Fibroblast of mammary gland (primary cell): Measurements from ENCODE around the gene CAMK2D.

Experiments
- DNase-seq: peaks from one replicate; pipeline ENCODE4 v3.0.0-alpha.2; 2010; ENCODE audit warnings: low read depth
- H3K4me3 ChIP-seq: 2 replicates; pipeline ENCODE4 v1.5.1; 2011; ENCODE audit warnings: low read depth, mild to moderate bottlenecking, low read length, moderate library complexity; ENCODE audit not compliant: control insufficient read depth
- CTCF ChIP-seq: conservative IDR thresholded peaks from 2 replicates; pipeline ENCODE4 v1.5.1; 2011; ENCODE audit warnings: low read depth, low read length, inconsistent platforms; ENCODE audit not compliant: control insufficient read depth, insufficient read depth

CAMK2D gene

GRCh38 chr4:113776016-113776415 is 14.5 kb upstream of the CAMK2D start:
- no peak overlapping the region for H3K4me3 ChIP-seq
- no peak for DNase-seq
- TF ChIP-seq CTCF: no peak

GRCh38 chr4:113773756-113774155 is 12.2 kb upstream of the CAMK2D start:
- no peak for TF ChIP-seq CTCF
- H3K4me3 ChIP-seq: no peak overlapping the region
- no peak for DNase-seq

- no peak for DNase-seq
Measured at GRCh38 chr4:113773014-113773413, 11.5 kb upstream of the CAMK2D start.

GRCh38 chr4:113772319-113772718 is 10.8 kb upstream of the CAMK2D start:
- TF ChIP-seq CTCF: no peak
- no peak for DNase-seq
- H3K4me3 ChIP-seq: no peak overlapping the region

More at GRCh38 chr4:113773014-113773413, 11.5 kb upstream of the CAMK2D start:
- TF ChIP-seq CTCF: no peak
- no peak overlapping the region for H3K4me3 ChIP-seq

GRCh38 chr4:113769744-113770143 is 8.2 kb upstream of the CAMK2D start:
- H3K4me3 ChIP-seq: no peak overlapping the region
- TF ChIP-seq CTCF: no peak
- no peak for DNase-seq

GRCh38 chr4:113768952-113769351 is 7.4 kb upstream of the CAMK2D start:
- DNase-seq: no peak
- no peak for TF ChIP-seq CTCF
- H3K4me3 ChIP-seq: no peak overlapping the region

- no peak for DNase-seq
- no peak overlapping the region for H3K4me3 ChIP-seq
- TF ChIP-seq CTCF: no peak
Measured at GRCh38 chr4:113766882-113767281, 5.3 kb upstream of the CAMK2D start.
